ENCODE measurements around the gene METTL6.
"Not testable (repeated sequence)": the region's sequence is repeated elsewhere in the genome, so short reads cannot be mapped to it uniquely, and the experiment has no call there.

METTL6 gene

GRCh38 chr3:15467227-15468181 lies 40.2 kb upstream of the METTL6 start:
- TF ChIP-seq CTCF (conservative IDR thresholded peaks at IDR 0.05; ENCODE audit: low read depth, low read length), result no peak
- no peak overlapping the region for H3K4me3 ChIP-seq (ENCODE audit: low read length)
- DNase-seq (ENCODE audit: low read depth), result no peak

GRCh38 chr3:15465876-15466585 lies 38.7 kb upstream of the METTL6 start:
- TF ChIP-seq CTCF (conservative IDR thresholded peaks at IDR 0.05; ENCODE audit: low read depth, low read length), result no peak
- no peak for DNase-seq (ENCODE audit: low read depth)
- H3K4me3 ChIP-seq (ENCODE audit: low read length), result no peak overlapping the region

- no peak for TF ChIP-seq CTCF (conservative IDR thresholded peaks at IDR 0.05; ENCODE audit: low read depth, low read length)
- no peak overlapping the region for H3K4me3 ChIP-seq (ENCODE audit: low read length)
- DNase-seq (ENCODE audit: low read depth), result no peak
Observed at GRCh38 chr3:15462451-15462850, 35.1 kb upstream of the METTL6 start.

- H3K4me3 ChIP-seq (ENCODE audit: low read length), result no peak overlapping the region
- DNase-seq (ENCODE audit: low read depth), result no peak
- no peak for TF ChIP-seq CTCF (conservative IDR thresholded peaks at IDR 0.05; ENCODE audit: low read depth, low read length)
Observed at GRCh38 chr3:15460891-15461531, 33.7 kb upstream of the METTL6 start.

- H3K4me3 ChIP-seq (ENCODE audit: low read length), result no peak overlapping the region
- TF ChIP-seq CTCF (conservative IDR thresholded peaks at IDR 0.05; ENCODE audit: low read depth, low read length), result no peak
- DNase-seq (ENCODE audit: low read depth), result no peak
Observed at GRCh38 chr3:15458212-15458780, 31.0 kb upstream of the METTL6 start.

GRCh38 chr3:15456915-15457314 lies 29.6 kb upstream of the METTL6 start:
- not testable (repeated sequence) for DNase-seq (ENCODE audit: low read depth); H3K4me3 ChIP-seq (ENCODE audit: low read length)

GRCh38 chr3:15456321-15456720 lies 29.0 kb upstream of the METTL6 start:
- TF ChIP-seq CTCF (conservative IDR thresholded peaks at IDR 0.05; ENCODE audit: low read depth, low read length), result no peak
- no peak for DNase-seq (ENCODE audit: low read depth)

More at GRCh38 chr3:15456321-15456720, 29.0 kb upstream of the METTL6 start:
- H3K4me3 ChIP-seq (ENCODE audit: low read length), result no peak overlapping the region
